Heart left ventricle (tissue), 16 donors: ENCODE results near the gene PEX26. TPM values are rescaled to one million over a fixed set of nuclear protein-coding genes. Genes with fewer than 3 reads are reported as not detected.

Source experiments
- ATAC-seq, 4 donors: fragments of 200-7000 bp; cut with Tn5 transposase; one replicate each; pipeline ENCODE4 v1.9.1; 2020 to 2022; ENCODE audit warnings: moderate library complexity in 4 of 4, mild to moderate bottlenecking in 3 of 4, moderate number of reproducible peaks in 1 of 4
- DNase-seq, 5 donors: peaks; one replicate each; pipeline ENCODE4 v3.0.0-alpha.2; 2020
- H3K27ac ChIP-seq, 12 donors: fragments of 200-600 bp; sonication (generic) in 4 of 12; one replicate each; pipeline versions ENCODE4 v1.5.0 to v1.8.0; 2016 to 2022; ENCODE audit warnings: mild to moderate bottlenecking in 2 of 12
- H3K27me3 ChIP-seq, 9 donors: fragments of 200-600 bp; sonication (generic) in 2 of 9; one replicate each; pipeline versions ENCODE4 v1.5.1 to v1.8.0; 2016 to 2022; ENCODE audit warnings: mild to moderate bottlenecking in 3 of 9
- H3K36me3 ChIP-seq, 9 donors: fragments of 200-600 bp; sonication (generic) in 2 of 9; one replicate each; pipeline versions ENCODE4 v1.5.0 to v1.8.0; 2018 to 2022; ENCODE audit warnings: mild to moderate bottlenecking in 2 of 9
- H3K4me1 ChIP-seq, 12 donors: fragments of 200-600 bp; sonication (generic) in 4 of 12; one replicate each; pipeline versions ENCODE4 v1.5.0 to v1.8.0; 2016 to 2022; ENCODE audit warnings: mild to moderate bottlenecking in 3 of 12
- H3K4me3 ChIP-seq, 12 donors: fragments of 200-600 bp; sonication (generic) in 4 of 12; one replicate each; pipeline versions ENCODE4 v1.5.0 to v1.8.0; 2017 to 2022; ENCODE audit warnings: mild to moderate bottlenecking in 9 of 12, moderate library complexity in 4 of 12
- H3K9me3 ChIP-seq, 12 donors: fragments of 200-600 bp; sonication (generic) in 4 of 12; one replicate each; pipeline versions ENCODE4 v1.5.0 to v1.8.0; 2016 to 2022; ENCODE audit warnings: mild to moderate bottlenecking in 1 of 12
- POLR2A ChIP-seq, 2 donors: fragments of 450-650 bp; IDR thresholded peaks; one replicate each; pipeline ENCODE4 v1.6.1; 2017; ENCODE audit warnings: antibody characterized with exemption in 2 of 2, mild to moderate bottlenecking in 2 of 2, moderate library complexity in 2 of 2
- WGBS, 4 donors: extraction: QIAGEN DNeasy Blood & Tissue Kit in 2 of 4; methylation state at CpG; one replicate each; pipeline versions ENCODE4 v1.1.5 to v1.1.7; 2013 to 2018; 5-methylcytosine and 5-hydroxymethylcytosine counted together
- intact Hi-C, 10 donors: fragments of 100-400 bp; cut with DNase I; formaldehyde crosslinking; loops; one replicate each; pipeline versions ENCODE4 v1.11.1 to v1.14.2; 2022
- polyA plus RNA-seq, 2 donors: library from polyadenylated mRNA; stranded (reverse); fragments of 200-250 nt; gene quantifications; one replicate each; pipeline ENCODE4 v1.2.3, GENCODE V29; 2013
- total RNA-seq, 9 donors: library from RNA; depleted of rRNA in 2 of 9; stranded (reverse); fragments of >200 nt in 2 of 9; fragmentation: NEBNext Ultra II Directional in 3 of 9; extraction: Animal tissue kit (Norgen Biotek cat#: 25700) in 3 of 9; gene quantifications; one replicate each; pipeline versions ENCODE4 v1.1.0 to v1.2.4, GENCODE V29; 2016 to 2023
- TF ChIP-seq, protein P1 (sequence below), 12 donors: fragments of 200-600 bp; sonication (generic) in 4 of 12; IDR thresholded peaks; one replicate each; pipeline versions ENCODE4 v1.5.0 to v1.8.0; 2018 to 2022; ENCODE audit warnings: antibody characterized with exemption in 12 of 12, mild to moderate bottlenecking in 5 of 12
- donor health status: ischemic (EF 13 %, LVEDD 7.1; RV severe dilation, severe dysfunction).
- donor health status: healthy with polysubstance abuse.
- donor health status: DM: no; HTN: yes; CAD: no.
- donor health status: DM: no; HTN: no; CAD: no.
- donor health status: ischemic (EF 25% LVEDD 6.9; RV normal size, moderate dysfunction).
- donor health status: ischemic (EF 25% LVEDD 5.7; RV mildly dilated, moderate dysfunction).
- donor health status: healthy.
- donor health status: DM: yes; HTN: yes; CAD: no.
- donor health status: ischemic (EF 35%, LVEDD 5.7; RV mildly dilated, moderate dysfunction).
- donor health status: nonischemic (EF 11% LVEDD 7.7; RV severe dilation, severe dysfunction).
- donor health status: DM: yes; HTN: yes; CAD: no.
- donor health status: PGD.
- donor health status: ischemic (EF 29% LVEDD 5.4; RV normal size, mild dysfunction).
- donor health status: nonischemic (EF 23%, LVEDD 6.1; RV moderate dilation, normal function).

The PEX26 gene
- total and polyA plus RNA-seq, 11 donors = 11.7 to 27.3 (median 21.9) TPM

DNA sequence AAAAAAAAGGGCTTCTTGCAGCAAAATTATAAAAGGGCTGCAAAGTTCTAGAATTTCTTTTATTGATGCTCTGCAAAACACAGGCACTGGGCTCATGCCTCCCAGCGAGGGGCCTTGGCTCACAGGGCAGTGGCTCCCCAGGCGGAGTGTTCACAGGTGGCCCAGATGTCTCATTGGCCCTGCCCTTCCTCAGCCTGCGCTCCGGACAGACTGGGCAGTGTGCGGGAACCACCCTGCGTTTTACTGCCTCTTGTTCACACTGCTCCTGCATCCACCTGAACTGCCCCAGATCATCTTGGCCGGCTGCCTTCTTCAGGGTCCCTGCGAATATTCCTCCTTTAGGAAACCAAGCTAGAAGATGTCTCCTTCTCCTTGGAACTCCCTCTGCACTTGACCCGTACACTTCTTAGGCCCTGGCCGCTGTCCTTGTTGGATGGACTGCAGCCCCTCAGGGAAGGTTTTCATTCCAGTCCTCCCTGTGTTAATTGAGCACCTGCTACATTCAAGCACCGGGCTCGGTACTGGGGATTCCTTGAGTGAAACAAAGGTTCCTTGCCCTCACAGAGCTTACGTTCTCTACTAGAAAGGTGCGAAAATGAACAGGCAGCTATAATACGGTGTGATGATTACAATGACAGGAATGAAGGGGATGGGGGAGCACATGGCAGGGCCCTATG is 37.3 kb downstream of the PEX26 start:
- H3K9me3 ChIP-seq = no peaks in the 10 kb centered on the region
- TF ChIP-seq POLR2A (IDR thresholded peaks at IDR 0.05) = no peak
- TF ChIP-seq, protein P1, sequence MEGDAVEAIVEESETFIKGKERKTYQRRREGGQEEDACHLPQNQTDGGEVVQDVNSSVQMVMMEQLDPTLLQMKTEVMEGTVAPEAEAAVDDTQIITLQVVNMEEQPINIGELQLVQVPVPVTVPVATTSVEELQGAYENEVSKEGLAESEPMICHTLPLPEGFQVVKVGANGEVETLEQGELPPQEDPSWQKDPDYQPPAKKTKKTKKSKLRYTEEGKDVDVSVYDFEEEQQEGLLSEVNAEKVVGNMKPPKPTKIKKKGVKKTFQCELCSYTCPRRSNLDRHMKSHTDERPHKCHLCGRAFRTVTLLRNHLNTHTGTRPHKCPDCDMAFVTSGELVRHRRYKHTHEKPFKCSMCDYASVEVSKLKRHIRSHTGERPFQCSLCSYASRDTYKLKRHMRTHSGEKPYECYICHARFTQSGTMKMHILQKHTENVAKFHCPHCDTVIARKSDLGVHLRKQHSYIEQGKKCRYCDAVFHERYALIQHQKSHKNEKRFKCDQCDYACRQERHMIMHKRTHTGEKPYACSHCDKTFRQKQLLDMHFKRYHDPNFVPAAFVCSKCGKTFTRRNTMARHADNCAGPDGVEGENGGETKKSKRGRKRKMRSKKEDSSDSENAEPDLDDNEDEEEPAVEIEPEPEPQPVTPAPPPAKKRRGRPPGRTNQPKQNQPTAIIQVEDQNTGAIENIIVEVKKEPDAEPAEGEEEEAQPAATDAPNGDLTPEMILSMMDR (IDR thresholded peaks at IDR 0.05) = no peak
- peaks cover 0 to 32% (median 0%) of the 10 kb centered on the region in 9 donors for H3K27me3 ChIP-seq
- peak overlapping the region in 11 of 12 donors; percentile 58 to 97 (median 84) for H3K27ac ChIP-seq
- DNase-seq = no peak
- H3K4me3 ChIP-seq = no peak overlapping the region
- intact Hi-C loops = no loop called here
- ATAC-seq = no peak
- WGBS, 4 donors = 63 to 84% (median 80%) methylated on average over 15 of the region's 15 CpGs
- peaks cover 0 to 83% (median 26%) of the 10 kb centered on the region in 12 donors for H3K4me1 ChIP-seq
- no peaks in the 10 kb centered on the region for H3K36me3 ChIP-seq

DNA sequence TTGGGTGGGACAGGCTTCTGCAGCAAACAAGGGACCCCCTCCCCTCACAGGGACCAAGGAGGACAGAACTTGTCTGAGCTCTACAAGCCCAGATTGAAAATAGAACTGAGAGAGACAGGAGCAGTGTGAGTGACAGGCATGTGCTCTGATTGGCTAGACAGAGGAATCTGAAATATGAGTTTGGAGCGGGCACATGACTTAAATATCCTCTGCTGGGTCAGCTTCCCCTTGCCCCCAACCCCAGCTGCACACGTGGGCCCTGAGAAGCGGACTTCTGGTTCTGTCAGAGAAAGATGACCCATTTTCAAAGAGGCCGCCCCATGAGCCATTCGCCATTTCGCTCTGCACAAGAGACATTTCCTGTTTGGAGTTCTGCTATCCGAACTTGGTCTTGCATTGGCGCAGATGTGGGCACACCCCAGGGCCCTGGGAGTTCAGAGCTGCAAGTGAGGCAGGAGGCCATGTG is 38.1 kb downstream of the PEX26 start:
- Histone ChIP-seq H3K4me3 (no peak overlapping the region), H3K27ac (peak overlapping the region in 11 of 12 donors; percentile 58 to 97 (median 84)), H3K9me3 (no peaks in the 10 kb centered on the region), H3K36me3 (no peaks in the 10 kb centered on the region), H3K27me3 (peaks cover 0 to 24% (median 0%) of the 10 kb centered on the region in 9 donors), H3K4me1 (peaks cover 0 to 87% (median 29%) of the 10 kb centered on the region in 12 donors)
- ATAC-seq (peak in 3 of 4 donors; percentile 9 to 38 (median 10)), DNase-seq (peak in 2 of 5 donors; percentile 25 to 49)
- TF ChIP-seq POLR2A (IDR thresholded peaks at IDR 0.05) = no peak
- TF ChIP-seq, protein P1 (IDR thresholded peaks at IDR 0.05) = no peak
- intact Hi-C loops = no loop called here
- WGBS, 4 donors = 42 to 64% (median 50%) methylated on average over 5 to 8 of the region's 8 CpGs

DNA sequence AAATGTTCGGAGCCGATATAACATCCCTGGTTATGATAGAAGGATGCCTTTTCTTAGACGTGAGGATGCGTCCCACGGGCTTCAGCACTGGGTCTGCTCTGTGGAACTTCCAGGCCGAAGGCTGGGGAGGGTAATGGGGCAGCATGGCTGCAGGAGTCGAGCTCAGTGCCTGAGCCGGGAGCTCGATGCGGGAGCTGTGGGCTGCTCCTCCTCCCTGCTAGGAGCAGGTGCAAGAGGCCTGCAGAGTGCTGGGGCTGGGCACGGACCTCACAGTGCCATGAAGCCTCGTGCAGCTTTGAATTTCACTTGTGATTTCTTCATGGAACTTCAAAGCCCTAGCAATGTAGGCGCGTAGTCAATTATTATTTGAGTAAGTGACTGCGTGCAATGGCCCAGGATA is 38.8 kb downstream of the PEX26 start:
- peaks cover 0 to 4% (median 0%) of the 10 kb centered on the region in 9 donors for H3K36me3 ChIP-seq
- H3K4me1 ChIP-seq = peaks cover 0 to 94% (median 31%) of the 10 kb centered on the region in 12 donors
- H3K4me3 ChIP-seq = no peak overlapping the region
- ATAC-seq = no peak
- no peak for TF ChIP-seq POLR2A (IDR thresholded peaks at IDR 0.05)
- TF ChIP-seq, protein P1 (IDR thresholded peaks at IDR 0.05) = no peak
- intact Hi-C loops = no loop called here
- DNase-seq = no peak
- H3K9me3 ChIP-seq = no peaks in the 10 kb centered on the region
- peak overlapping the region in 11 of 12 donors; percentile 58 to 97 (median 84) for H3K27ac ChIP-seq
- 72 to 76% (median 74%) methylated on average over 13 to 15 of the region's 15 CpGs for WGBS, 4 donors
- peaks cover 0 to 17% (median 0%) of the 10 kb centered on the region in 9 donors for H3K27me3 ChIP-seq

DNA sequence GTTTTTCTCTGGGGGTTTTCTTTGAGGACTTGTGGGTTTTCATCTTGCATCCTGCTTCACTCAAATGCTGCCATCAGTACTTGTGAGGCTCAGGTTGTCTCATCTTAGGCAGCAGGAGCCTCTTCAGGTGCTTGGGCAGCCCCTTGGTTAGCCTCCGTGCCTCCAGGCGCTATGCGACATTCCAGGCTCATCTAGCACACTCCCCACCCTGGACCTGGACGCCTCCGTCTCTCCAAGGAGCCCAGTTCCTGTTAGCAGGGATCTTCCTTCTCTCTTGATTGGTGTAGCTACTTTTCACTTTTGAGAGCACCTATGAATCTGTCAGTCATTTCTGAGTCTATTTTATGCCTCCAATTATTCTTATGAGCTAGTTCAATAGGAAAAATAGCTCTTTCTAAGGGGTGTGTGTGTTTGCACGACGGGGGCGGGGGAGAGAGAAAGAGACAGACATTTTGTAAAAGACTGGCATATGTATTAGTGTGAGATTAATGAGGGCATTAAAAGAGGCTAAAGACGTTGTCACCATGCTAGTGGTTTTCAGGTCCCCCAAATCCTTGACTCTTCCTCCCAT is 40.6 kb downstream of the PEX26 start:
- TF ChIP-seq POLR2A (IDR thresholded peaks at IDR 0.05) = no peak
- TF ChIP-seq, protein P1 (IDR thresholded peaks at IDR 0.05) = no peak
- peaks cover 0 to 3% (median 0%) of the 10 kb centered on the region in 9 donors for H3K27me3 ChIP-seq
- H3K9me3 ChIP-seq = no peaks in the 10 kb centered on the region
- intact Hi-C loops = no loop called here
- WGBS, 4 donors = 87 to 89% (median 87%) methylated on average over 9 of the region's 9 CpGs
- no peak overlapping the region for H3K4me3 ChIP-seq
- H3K27ac ChIP-seq = peak overlapping the region in 11 of 12 donors; percentile 71 to 91 (median 84)
- no peak for ATAC-seq
- H3K36me3 ChIP-seq = peaks cover 0 to 13% (median 0%) of the 10 kb centered on the region in 9 donors
- DNase-seq = no peak
- H3K4me1 ChIP-seq = peaks cover 0 to 86% (median 28%) of the 10 kb centered on the region in 12 donors
